Measurements from ENCODE around the gene TRIM13. TPM values are rescaled to one million over a fixed set of nuclear protein-coding genes. Genes with fewer than 3 reads are reported as not detected.

Gene TRIM13
- total and polyA plus RNA-seq, 3 experiments from 2014 or later: 13.2 to 17.1 (median 16.5) TPM

DNA sequence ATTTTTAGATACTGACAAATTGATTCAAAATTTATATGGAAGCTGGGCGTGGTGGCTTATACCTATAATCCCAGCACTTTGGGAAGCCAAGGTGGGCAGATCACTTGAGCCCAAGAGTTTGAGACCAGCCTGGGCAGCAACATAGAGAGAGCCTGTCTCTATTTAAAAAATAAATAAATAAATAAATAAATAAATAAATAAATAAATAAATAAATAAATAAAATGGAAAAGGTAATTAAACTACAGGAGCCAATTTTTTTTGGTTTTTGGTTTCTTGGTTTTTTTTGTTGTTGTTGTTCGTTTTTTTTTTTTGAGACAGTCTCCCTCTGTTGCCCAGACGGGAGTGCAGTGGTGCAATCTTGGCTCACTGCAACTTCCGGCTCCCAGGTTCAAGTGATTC, 29.4 kb upstream of the TRIM13 start:
- H3K4me1 Mint-ChIP-seq: no peaks in the 10 kb centered on the region
- H3K36me3 Mint-ChIP-seq: peaks cover 7 to 43% (median 19%) of the 10 kb centered on the region in 3 donors
- ChIA-PET POLR2A (interaction anchor here (0.6 kb wide), 1 partner anchor 1772 kb away, joined by 3 read pairs; no protein-coding TSS in a partner anchor), CTCF (no interaction called here)
- no peak for DNase-seq
- H3K9me3 Mint-ChIP-seq: peaks cover 19 to 30% (median 21%) of the 10 kb centered on the region in 5 donors
- Histone ChIP-seq H3K4me3 (ENCODE audit: low read length) (no peak overlapping the region), H3K9me3 (ENCODE audit: low read length) (no peaks in the 10 kb centered on the region), H3K27me3 (ENCODE audit: insufficient read depth, low read length, poor library complexity, severe bottlenecking) (no peaks in the 10 kb centered on the region), H3K4me1 (ENCODE audit: insufficient read depth, low read length) (no peaks in the 10 kb centered on the region), H3K36me3 (ENCODE audit: insufficient read depth, low read length) (no peaks in the 10 kb centered on the region), H3K27ac (ENCODE audit: low read depth, low read length) (no peak overlapping the region)
- no peak overlapping the region for H3K27ac Mint-ChIP-seq
- no peak overlapping the region for H3K4me3 Mint-ChIP-seq
- H3K27me3 Mint-ChIP-seq: no peaks in the 10 kb centered on the region

DNA sequence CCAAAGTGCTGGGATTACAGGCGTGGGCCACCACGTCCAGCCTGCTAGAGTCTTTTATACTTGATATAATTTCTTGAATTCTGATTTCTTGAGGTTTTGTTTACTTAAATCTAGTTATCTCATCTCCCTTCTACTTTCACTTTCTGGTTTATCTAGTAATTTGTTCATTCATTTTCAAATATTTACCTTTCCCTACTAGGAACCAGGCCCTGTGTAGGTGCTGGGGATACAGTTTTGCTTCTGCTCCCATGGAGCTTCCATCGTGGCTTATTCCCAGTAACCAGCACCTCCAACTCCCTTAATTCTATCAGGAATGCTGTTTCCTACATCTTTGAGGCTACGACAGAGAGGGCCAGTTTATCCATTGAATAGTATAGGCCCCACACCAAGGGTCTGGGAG, 24.1 kb upstream of the TRIM13 start:
- Histone ChIP-seq H3K9me3 (ENCODE audit: low read length) (no peaks in the 10 kb centered on the region), H3K4me3 (ENCODE audit: low read length) (no peak overlapping the region), H3K27ac (ENCODE audit: low read depth, low read length) (no peak overlapping the region), H3K27me3 (ENCODE audit: insufficient read depth, low read length, poor library complexity, severe bottlenecking) (no peaks in the 10 kb centered on the region), H3K4me1 (ENCODE audit: insufficient read depth, low read length) (no peaks in the 10 kb centered on the region), H3K36me3 (ENCODE audit: insufficient read depth, low read length) (no peaks in the 10 kb centered on the region)
- H3K9me3 Mint-ChIP-seq: no peaks in the 10 kb centered on the region
- H3K36me3 Mint-ChIP-seq: peaks cover 0 to 3% (median 0%) of the 10 kb centered on the region in 3 donors
- no peak for DNase-seq
- H3K27ac Mint-ChIP-seq: no peak overlapping the region
- ChIA-PET POLR2A (no interaction called here), CTCF (no interaction called here)
- H3K4me3 Mint-ChIP-seq: no peak overlapping the region
- peaks cover 2 to 5% (median 5%) of the 10 kb centered on the region in 3 donors for H3K4me1 Mint-ChIP-seq
- H3K27me3 Mint-ChIP-seq: no peaks in the 10 kb centered on the region

DNA sequence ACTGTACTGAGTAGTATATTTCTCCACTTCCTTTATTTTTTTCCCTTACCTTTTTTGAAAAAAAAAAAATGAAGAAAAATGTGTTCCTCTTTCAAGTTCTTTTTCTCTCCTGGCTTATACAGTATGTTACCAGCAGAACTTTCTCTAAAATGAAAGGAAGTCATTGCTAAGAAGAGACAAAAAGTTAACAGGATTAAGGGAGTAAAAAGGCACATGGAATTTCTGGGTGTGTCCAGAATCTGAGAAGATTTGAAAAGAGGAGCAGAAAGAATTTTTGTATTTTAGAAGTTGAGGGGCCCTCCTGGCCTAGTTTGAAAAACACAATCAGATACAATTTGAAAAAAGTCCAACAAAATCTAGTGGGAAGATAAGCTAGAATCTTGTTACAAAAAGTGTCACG, 21.0 kb upstream of the TRIM13 start:
- no peak overlapping the region for H3K4me3 ChIP-seq (ENCODE audit: low read length)
- Mint-ChIP-seq H3K36me3 (no peaks in the 10 kb centered on the region), H3K4me3 (no peak overlapping the region), H3K27ac (no peak overlapping the region), H3K27me3 (no peaks in the 10 kb centered on the region), H3K4me1 (peaks cover 2 to 5% (median 5%) of the 10 kb centered on the region in 3 donors), H3K9me3 (no peaks in the 10 kb centered on the region)
- no peak overlapping the region for H3K27ac ChIP-seq (ENCODE audit: low read depth, low read length)
- no peaks in the 10 kb centered on the region for H3K9me3 ChIP-seq (ENCODE audit: low read length)
- H3K27me3 ChIP-seq (ENCODE audit: insufficient read depth, low read length, poor library complexity, severe bottlenecking): no peaks in the 10 kb centered on the region
- POLR2A ChIA-PET: no interaction called here
- H3K36me3 ChIP-seq (ENCODE audit: insufficient read depth, low read length): no peaks in the 10 kb centered on the region
- DNase-seq: no peak
- H3K4me1 ChIP-seq (ENCODE audit: insufficient read depth, low read length): no peaks in the 10 kb centered on the region
- CTCF ChIA-PET: interaction anchor here (0.8 to 6.1 kb wide), 17 partner anchors 14 to 1096 kb away, joined by 3 to 24 read pairs (median 4); partner anchors contain the start of gene TRIM13

DNA sequence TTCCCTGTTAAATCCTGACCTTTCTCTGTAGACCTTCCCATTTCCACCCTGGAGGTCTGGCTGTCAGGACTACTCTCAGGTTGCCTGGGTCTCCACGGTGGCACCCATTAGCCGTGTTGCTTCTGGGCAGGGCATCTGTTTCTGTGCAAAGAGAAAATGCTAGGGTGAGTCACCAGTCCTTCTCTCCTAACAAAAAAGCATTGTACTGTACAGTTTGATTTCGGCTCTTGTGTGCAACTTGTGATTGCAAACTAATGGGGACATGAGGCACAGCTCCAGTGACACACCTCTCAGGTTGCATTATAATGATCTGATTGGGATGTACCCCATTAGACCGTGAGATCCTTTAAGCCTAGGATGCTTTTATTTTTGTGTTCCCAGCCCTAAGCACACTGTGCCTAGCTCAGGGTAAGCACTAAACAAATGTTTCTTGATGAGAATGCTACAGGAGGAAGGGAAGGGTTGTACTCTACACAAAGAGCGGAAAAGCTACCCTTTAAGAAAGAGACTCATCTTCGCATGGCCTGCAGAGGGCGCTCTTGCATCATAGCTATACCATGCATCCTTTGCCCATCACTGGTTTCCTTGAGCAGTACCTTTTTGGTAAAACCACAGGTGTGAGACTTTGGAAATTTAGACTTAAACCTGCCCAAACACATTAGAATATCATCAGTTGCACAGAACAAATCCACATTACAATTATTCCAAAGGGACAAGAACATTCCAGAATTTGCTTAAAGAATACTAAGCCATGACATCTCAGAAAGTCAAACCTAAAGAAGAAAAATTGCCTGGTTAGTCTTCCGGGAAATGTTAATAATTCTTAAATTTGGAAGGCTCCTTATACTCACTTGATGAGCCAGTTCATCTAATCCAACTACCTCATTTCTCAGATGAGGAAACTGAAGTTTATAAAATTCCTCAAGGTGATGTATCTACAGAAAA, 20.3 kb upstream of the TRIM13 start:
- H3K27ac ChIP-seq (ENCODE audit: low read depth, low read length): no peak overlapping the region
- H3K27me3 Mint-ChIP-seq: no peaks in the 10 kb centered on the region
- no peaks in the 10 kb centered on the region for H3K4me1 ChIP-seq (ENCODE audit: insufficient read depth, low read length)
- ChIA-PET CTCF (interaction anchor here (0.7 to 6.1 kb wide), 23 partner anchors 10 to 1095 kb away, joined by 3 to 24 read pairs (median 3); partner anchors contain the start of gene TRIM13), POLR2A (interaction anchor here (1.0 kb wide), 1 partner anchor 21 kb away, joined by 3 read pairs; the partner anchor contains the start of gene TRIM13)
- H3K4me1 Mint-ChIP-seq: peaks cover 2 to 5% (median 5%) of the 10 kb centered on the region in 3 donors
- no peaks in the 10 kb centered on the region for H3K36me3 Mint-ChIP-seq
- H3K9me3 Mint-ChIP-seq: no peaks in the 10 kb centered on the region
- DNase-seq: peak; percentile 61 to 81 (median 69)
- no peaks in the 10 kb centered on the region for H3K36me3 ChIP-seq (ENCODE audit: insufficient read depth, low read length)
- H3K27me3 ChIP-seq (ENCODE audit: insufficient read depth, low read length, poor library complexity, severe bottlenecking): no peaks in the 10 kb centered on the region
- peak overlapping the region in 2 of 8 donors; percentile 18 to 21 for H3K27ac Mint-ChIP-seq
- no peak overlapping the region for H3K4me3 ChIP-seq (ENCODE audit: low read length)
- H3K9me3 ChIP-seq (ENCODE audit: low read length): no peaks in the 10 kb centered on the region
- no peak overlapping the region for H3K4me3 Mint-ChIP-seq

DNA sequence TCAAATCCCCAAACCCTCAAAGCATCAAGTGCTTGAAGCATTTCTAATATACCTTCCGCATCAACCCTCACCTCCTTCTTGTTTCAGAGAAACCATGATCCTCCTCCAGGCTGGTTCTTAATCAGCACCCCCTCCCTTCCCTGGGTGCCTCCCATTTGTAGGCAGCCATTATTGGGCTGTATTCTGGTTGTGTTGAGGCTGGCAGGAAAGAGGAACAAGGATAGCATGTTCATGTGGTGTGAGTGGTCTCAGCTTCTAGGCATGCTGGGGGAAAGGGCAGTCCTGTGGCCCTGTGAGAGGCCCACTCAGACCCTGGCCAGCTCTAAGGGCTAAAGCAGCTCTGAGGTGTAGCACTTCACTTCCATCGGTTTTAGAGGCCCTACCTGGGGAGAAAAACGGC, 18.9 kb upstream of the TRIM13 start:
- Mint-ChIP-seq H3K27me3 (no peaks in the 10 kb centered on the region), H3K4me1 (peaks cover 2 to 5% (median 5%) of the 10 kb centered on the region in 3 donors), H3K27ac (peak overlapping the region in 1 of 8 donors; percentile 42), H3K4me3 (no peak overlapping the region), H3K9me3 (no peaks in the 10 kb centered on the region), H3K36me3 (no peaks in the 10 kb centered on the region)
- no peak for DNase-seq
- Histone ChIP-seq H3K4me3 (ENCODE audit: low read length) (no peak overlapping the region), H3K27ac (ENCODE audit: low read depth, low read length) (no peak overlapping the region), H3K36me3 (ENCODE audit: insufficient read depth, low read length) (no peaks in the 10 kb centered on the region), H3K4me1 (ENCODE audit: insufficient read depth, low read length) (no peaks in the 10 kb centered on the region), H3K27me3 (ENCODE audit: insufficient read depth, low read length, poor library complexity, severe bottlenecking) (no peaks in the 10 kb centered on the region), H3K9me3 (ENCODE audit: low read length) (no peaks in the 10 kb centered on the region)
- POLR2A ChIA-PET: interaction anchor here (1.0 kb wide), 1 partner anchor 535 kb away, joined by 7 read pairs; no protein-coding TSS in a partner anchor
- CTCF ChIA-PET: interaction anchor here (0.5 to 6.1 kb wide), 7 partner anchors 19 to 1094 kb away, joined by 3 to 24 read pairs (median 8); partner anchors contain the start of gene TRIM13

DNA sequence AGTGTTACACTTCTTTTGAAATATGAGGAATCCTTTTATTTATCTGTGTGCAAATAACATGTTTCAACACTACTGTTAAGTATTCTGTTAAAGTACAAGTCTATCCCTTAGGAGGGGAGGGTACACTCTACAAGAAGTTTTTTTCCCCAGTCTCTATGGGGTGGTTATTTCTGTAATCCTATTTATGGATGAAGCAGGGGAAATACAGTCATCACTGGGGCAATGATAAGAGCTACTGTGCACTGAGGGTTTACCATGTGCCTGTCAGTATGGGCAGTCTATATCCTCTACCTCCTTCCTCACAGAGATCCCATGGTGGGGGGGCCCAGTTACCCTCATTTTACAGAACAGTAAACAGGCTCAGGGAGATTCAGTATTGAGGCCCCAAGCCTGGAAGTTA, 16.6 kb upstream of the TRIM13 start:
- Histone ChIP-seq H3K27me3 (ENCODE audit: insufficient read depth, low read length, poor library complexity, severe bottlenecking) (no peaks in the 10 kb centered on the region), H3K36me3 (ENCODE audit: insufficient read depth, low read length) (no peaks in the 10 kb centered on the region), H3K27ac (ENCODE audit: low read depth, low read length) (no peak overlapping the region), H3K9me3 (ENCODE audit: low read length) (no peaks in the 10 kb centered on the region), H3K4me3 (ENCODE audit: low read length) (no peak overlapping the region), H3K4me1 (ENCODE audit: insufficient read depth, low read length) (no peaks in the 10 kb centered on the region)
- Mint-ChIP-seq H3K27me3 (no peaks in the 10 kb centered on the region), H3K4me1 (peaks cover 2 to 5% (median 5%) of the 10 kb centered on the region in 3 donors), H3K4me3 (no peak overlapping the region), H3K27ac (peak overlapping the region in 1 of 8 donors; percentile 50), H3K9me3 (no peaks in the 10 kb centered on the region), H3K36me3 (no peaks in the 10 kb centered on the region)
- DNase-seq: no peak
- ChIA-PET CTCF (interaction anchor here (0.9 to 6.1 kb wide), 3 partner anchors 11 to 932 kb away, joined by 3 to 24 read pairs (median 5); partner anchors contain the start of gene TRIM13), POLR2A (interaction anchor here (0.7 kb wide), 1 partner anchor 173 kb away, joined by 4 read pairs; no protein-coding TSS in a partner anchor)

DNA sequence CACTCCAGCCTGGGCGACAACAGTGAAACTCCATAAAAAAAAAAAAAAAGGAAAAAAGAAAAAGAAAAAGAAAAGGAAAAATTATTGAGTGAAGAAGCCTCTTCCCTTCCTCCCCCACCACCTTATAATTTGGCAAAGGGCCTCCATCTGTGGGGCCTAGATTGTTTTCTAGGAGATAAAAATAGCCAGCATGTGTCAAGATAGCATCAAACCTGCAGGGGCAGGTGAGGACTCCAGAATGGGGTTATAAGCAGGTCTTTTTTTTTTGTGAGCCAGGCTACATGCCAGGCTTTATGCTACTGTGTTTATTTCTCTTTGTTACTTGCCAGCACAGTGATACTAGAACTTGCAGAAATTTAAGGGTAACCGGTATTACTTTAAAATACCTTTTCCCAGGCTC, 11.7 kb upstream of the TRIM13 start:
- Histone ChIP-seq H3K4me3 (ENCODE audit: low read length) (no peak overlapping the region), H3K4me1 (ENCODE audit: insufficient read depth, low read length) (no peaks in the 10 kb centered on the region), H3K27me3 (ENCODE audit: insufficient read depth, low read length, poor library complexity, severe bottlenecking) (no peaks in the 10 kb centered on the region), H3K36me3 (ENCODE audit: insufficient read depth, low read length) (no peaks in the 10 kb centered on the region), H3K9me3 (ENCODE audit: low read length) (no peaks in the 10 kb centered on the region), H3K27ac (ENCODE audit: low read depth, low read length) (no peak overlapping the region)
- Mint-ChIP-seq H3K36me3 (no peaks in the 10 kb centered on the region), H3K27ac (peak overlapping the region in 1 of 8 donors; percentile 43), H3K4me1 (no peaks in the 10 kb centered on the region), H3K4me3 (no peak overlapping the region), H3K27me3 (peaks cover 0 to 1% of the 10 kb centered on the region in 2 donors), H3K9me3 (no peaks in the 10 kb centered on the region)
- ChIA-PET CTCF (interaction anchor here (1.1 kb wide), 1 partner anchor 13 kb away, joined by 3 read pairs; no protein-coding TSS in a partner anchor), POLR2A (no interaction called here)
- DNase-seq: no peak

DNA sequence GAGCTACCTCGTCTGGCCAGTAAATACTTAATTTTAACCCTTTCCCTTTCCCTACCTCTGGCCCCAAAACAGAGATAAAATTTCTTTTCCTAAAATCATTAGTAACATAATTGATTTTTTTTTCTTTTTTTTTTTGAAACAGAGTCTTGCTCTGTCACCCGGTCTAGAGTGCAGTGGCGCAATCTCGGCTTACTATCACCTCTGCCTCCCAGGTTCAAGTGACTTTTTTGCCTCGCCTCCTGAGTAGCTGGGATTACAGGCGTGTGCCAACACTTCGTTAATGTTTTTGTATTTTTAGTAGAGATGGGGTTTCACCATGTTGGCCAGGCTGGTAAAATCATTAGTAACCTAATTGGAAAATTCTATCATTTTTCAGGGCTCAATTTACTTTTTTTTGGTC, 10.4 kb upstream of the TRIM13 start:
- Mint-ChIP-seq H3K9me3 (no peaks in the 10 kb centered on the region), H3K36me3 (no peaks in the 10 kb centered on the region), H3K27me3 (peaks cover 0 to 1% of the 10 kb centered on the region in 2 donors), H3K27ac (no peak overlapping the region), H3K4me1 (no peaks in the 10 kb centered on the region), H3K4me3 (no peak overlapping the region)
- H3K4me1 ChIP-seq (ENCODE audit: insufficient read depth, low read length): no peaks in the 10 kb centered on the region
- H3K4me3 ChIP-seq (ENCODE audit: low read length): no peak overlapping the region
- ChIA-PET CTCF (interaction anchor here (0.9 to 1.4 kb wide), 3 partner anchors 9 to 11 kb away, joined by 3 to 4 read pairs (median 3); no protein-coding TSS in a partner anchor), POLR2A (no interaction called here)
- H3K27ac ChIP-seq (ENCODE audit: low read depth, low read length): no peak overlapping the region
- H3K36me3 ChIP-seq (ENCODE audit: insufficient read depth, low read length): no peaks in the 10 kb centered on the region
- H3K27me3 ChIP-seq (ENCODE audit: insufficient read depth, low read length, poor library complexity, severe bottlenecking): no peaks in the 10 kb centered on the region
- H3K9me3 ChIP-seq (ENCODE audit: low read length): no peaks in the 10 kb centered on the region
- no peak for DNase-seq

Data from CD8-positive, alpha-beta memory T cell (primary cell).